ENCODE results near the gene ARFGEF3.

DNA sequence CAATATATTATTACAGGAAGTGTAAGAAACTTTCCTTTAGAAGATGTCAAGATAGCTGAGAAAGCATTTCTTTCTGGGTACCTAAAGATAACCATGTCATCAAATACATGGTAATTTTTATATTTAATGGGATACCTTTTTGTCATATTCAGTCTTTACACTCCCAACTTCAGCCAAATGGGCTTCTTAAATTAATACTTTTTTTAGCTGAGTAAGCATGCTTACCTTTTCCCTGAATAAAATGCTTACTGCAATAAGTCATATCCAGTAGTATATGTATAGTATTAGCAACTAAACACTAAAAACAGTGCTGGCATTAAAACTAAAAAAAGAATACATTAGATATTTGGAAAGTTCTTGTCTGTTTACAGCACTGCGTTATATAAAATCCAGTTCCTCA is 74.0 kb downstream of the ARFGEF3 start:
- no peak for TF ChIP-seq CTCF (IDR thresholded peaks at IDR 0.05)
- TF ChIP-seq POLR2A (IDR thresholded peaks at IDR 0.05) = no peak
- TF ChIP-seq EP300 (IDR thresholded peaks at IDR 0.05) = no peak
- no peak for TF ChIP-seq POLR2AphosphoS5 (IDR thresholded peaks at IDR 0.05)
